Choroid plexus epithelial cell (primary cell): ENCODE data around the gene WDR90.

Experiments
- DNase-seq: peaks from one replicate; pipeline ENCODE4 v3.0.0-alpha.2; 2010; ENCODE audit warnings: low read depth
- H3K4me3 ChIP-seq: 2 replicates; pipeline ENCODE4 v1.5.1; 2011; ENCODE audit warnings: low read depth, mild to moderate bottlenecking, control low read depth, low read length, moderate library complexity
- TF ChIP-seq, protein P1 (sequence below): conservative IDR thresholded peaks from 2 replicates; pipeline ENCODE4 v1.5.1; 2011; ENCODE audit warnings: low read depth, mild to moderate bottlenecking, control low read depth, inconsistent platforms, low read length, moderate library complexity

WDR90 gene

DNA sequence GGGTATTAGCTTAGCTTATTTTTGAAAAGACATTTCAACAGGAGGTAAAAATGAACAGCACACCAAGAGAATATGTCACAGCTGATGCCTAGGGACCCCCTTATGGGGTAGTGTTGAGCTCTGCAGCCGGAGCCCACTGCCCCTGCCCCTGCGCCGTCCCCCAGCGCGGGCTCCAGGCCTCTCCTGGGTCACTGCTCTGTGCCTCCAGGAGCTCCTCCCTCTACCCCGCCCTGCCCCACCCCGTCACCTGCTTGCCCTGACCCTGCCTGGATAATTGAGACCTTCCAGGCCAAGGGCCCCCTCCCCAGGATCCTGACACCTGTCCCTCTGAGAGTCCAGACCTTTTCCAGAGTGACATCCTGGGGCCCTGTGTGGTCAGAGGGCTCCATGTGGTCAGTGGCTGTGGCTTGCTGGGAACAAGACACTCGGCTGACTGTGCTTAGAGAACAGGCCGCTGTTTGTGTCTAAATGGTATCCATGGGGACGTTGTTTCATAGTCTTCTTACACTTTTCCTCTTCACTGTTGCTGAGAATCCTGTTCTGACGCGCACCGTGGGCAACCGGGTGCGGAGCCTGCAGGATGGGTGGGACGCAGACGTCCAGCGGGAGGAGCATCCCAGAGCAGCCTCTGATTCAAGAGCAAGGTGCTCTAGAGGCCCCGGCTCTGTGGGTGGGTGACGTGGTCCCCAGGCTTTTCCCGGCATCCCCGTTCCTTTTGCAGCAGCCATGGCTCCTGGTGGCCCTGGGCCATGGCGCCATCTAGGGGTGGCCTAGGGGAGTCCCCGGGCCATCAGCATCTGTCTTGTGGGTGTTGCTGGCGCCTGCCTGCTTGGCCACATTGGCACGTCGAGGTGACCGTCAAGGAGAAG, 38.4 kb upstream of the WDR90 start:
- TF ChIP-seq, protein P1, sequence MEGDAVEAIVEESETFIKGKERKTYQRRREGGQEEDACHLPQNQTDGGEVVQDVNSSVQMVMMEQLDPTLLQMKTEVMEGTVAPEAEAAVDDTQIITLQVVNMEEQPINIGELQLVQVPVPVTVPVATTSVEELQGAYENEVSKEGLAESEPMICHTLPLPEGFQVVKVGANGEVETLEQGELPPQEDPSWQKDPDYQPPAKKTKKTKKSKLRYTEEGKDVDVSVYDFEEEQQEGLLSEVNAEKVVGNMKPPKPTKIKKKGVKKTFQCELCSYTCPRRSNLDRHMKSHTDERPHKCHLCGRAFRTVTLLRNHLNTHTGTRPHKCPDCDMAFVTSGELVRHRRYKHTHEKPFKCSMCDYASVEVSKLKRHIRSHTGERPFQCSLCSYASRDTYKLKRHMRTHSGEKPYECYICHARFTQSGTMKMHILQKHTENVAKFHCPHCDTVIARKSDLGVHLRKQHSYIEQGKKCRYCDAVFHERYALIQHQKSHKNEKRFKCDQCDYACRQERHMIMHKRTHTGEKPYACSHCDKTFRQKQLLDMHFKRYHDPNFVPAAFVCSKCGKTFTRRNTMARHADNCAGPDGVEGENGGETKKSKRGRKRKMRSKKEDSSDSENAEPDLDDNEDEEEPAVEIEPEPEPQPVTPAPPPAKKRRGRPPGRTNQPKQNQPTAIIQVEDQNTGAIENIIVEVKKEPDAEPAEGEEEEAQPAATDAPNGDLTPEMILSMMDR, result peak; percentile 74
- H3K4me3 ChIP-seq, result no peak overlapping the region
- peak; percentile 41 for DNase-seq

- TF ChIP-seq, protein P1, result no peak
- no peak overlapping the region for H3K4me3 ChIP-seq
- no peak for DNase-seq
Observed at GRCh38 chr16:615122-615521, 34.0 kb upstream of the WDR90 start.

DNA sequence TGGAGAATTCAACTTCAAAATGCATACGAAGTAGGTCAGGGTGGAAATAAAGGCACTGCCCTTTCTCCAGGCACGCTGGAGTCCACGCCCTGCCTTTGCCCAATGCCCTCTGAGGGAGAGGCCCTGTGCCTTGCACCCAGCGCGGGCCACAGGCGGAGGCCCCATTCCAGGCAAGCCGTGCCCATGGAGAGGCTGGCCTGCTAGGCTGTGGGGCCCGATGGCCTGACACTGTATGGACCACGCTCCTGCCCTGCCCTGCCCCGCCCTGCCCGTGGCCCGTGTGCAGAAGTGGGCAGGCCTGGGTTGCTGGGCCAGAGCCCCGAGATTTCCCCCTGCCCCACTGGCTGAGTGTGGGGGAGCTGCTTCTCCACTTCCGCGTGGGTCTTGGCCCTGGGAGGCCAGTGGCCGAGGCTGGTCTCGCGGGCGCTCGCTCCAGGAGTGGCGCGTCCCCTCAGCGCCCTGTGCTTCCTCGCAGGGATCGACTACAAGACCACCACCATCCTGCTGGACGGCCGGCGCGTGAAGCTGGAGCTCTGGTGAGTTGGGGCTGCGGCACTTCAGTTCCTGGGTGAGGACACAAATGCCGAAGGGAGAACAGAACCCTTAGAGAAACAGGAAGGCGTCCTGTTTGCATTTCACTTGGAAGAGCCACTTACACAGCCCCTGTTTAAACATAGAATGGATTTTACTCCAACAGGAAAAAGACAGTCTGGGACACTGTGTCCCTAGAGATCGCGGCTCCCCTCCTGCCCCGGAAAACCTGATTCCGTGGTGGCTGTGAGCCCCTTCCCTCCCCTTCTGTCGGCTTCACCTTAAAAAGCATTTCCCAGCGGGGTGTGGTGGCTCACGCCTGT, 32.2 kb upstream of the WDR90 start:
- no peak for DNase-seq
- TF ChIP-seq, protein P1, result no peak
- no peak overlapping the region for H3K4me3 ChIP-seq

- TF ChIP-seq, protein P1, result no peak
- H3K4me3 ChIP-seq, result no peak overlapping the region
- no peak for DNase-seq
Observed at GRCh38 chr16:617855-618254, 31.3 kb upstream of the WDR90 start.

- TF ChIP-seq, protein P1, result no peak
- H3K4me3 ChIP-seq, result no peak overlapping the region
- no peak for DNase-seq
Observed at GRCh38 chr16:619476-620100, 29.6 kb upstream of the WDR90 start.

DNA sequence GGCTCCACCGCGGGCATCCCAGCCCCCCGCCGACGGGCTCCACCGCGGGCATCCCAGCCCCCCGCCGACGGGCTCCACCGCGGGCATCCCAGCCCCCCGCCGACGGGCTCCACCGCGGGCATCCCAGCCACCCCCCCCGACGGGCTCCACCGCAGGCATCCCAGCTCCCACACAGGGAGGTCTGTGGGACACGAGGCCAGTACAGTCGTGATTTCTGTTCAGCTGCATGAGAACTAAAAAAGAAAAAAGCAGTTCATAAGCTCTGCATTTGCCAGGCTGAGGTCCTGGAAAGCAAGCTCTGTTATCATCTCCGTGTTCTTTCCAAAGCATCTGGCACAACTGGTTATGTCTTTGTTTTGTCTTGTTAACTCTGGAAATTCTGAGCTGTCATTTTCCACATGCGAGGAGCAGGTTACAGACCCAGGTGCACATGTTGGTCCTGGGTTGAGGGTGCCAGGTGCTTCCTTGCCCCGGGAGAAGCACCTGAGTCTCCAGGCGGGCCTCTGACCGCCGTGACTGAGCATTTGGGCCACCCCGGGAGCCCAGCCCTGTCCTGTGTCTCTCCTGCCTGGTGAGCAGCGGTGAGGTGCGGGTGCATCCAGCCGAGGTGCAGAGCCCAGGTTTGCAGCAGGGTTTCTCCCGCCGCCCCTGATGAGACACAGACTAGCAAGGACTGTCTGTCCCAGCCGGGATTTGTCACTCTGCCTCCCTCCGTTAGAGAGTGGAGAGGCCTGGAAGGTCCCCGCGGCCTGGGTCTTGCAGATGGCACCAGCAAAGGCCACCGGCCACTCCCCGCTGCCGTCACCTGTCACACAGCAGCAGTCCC, 28.3 kb upstream of the WDR90 start:
- no peak overlapping the region for H3K4me3 ChIP-seq
- DNase-seq, result no peak
- TF ChIP-seq, protein P1, result no peak
